Measurements from ENCODE around the gene STUB1. TPM values are rescaled to one million over a fixed set of nuclear protein-coding genes. Genes with fewer than 3 reads are reported as not detected.

Gene STUB1
- total and polyA plus RNA-seq, 10 of the 15 experiments (the other 5 are each of a cell fraction or from before 2014, with no cell fraction given), result 4.2 to 136 (median 67.1) TPM

GRCh38 chr16:667780-668518 lies 12.3 kb upstream of the STUB1 start, which contains the start of gene RHOT2 (continued):
- TF ChIP-seq NFIC (IDR thresholded peaks at IDR 0.05; ENCODE audit: low read depth, low read length), result no peak
- TF ChIP-seq NR2C2 (IDR thresholded peaks at IDR 0.05; ENCODE audit: borderline replicate concordance, control insufficient read depth, insufficient read length, low read depth), result no peak
- TF ChIP-seq TCF12 (IDR thresholded peaks at IDR 0.05; ENCODE audit: low read depth, low read length), result 0 out of 2 replicates have a peak, but pooled peaks have one; percentile 69
- TF ChIP-seq STAT1 (conservative IDR thresholded peaks at IDR 0.05), result peak; percentile 87; the same call in 1 of the 2 replicates
- peak; percentile 99 for TF ChIP-seq SMARCA5 (IDR thresholded peaks at IDR 0.05)
- no peak for TF ChIP-seq BRCA1 (IDR thresholded peaks at IDR 0.05; ENCODE audit: low read depth, low read length)
- peak; percentile 51; the same call in 1 of the 3 replicates for TF ChIP-seq POU2F2 (IDR thresholded peaks at IDR 0.05; ENCODE audit: borderline replicate concordance, low read depth, low read length)
- no peak for TF ChIP-seq ZZZ3 (IDR thresholded peaks at IDR 0.05; ENCODE audit: control insufficient read depth, insufficient read length, low read depth)
- TF ChIP-seq ELK1 (IDR thresholded peaks at IDR 0.05; ENCODE audit: low read depth, low read length), result peak; percentile 90
- 0 out of 2 replicates have a peak, but pooled peaks have one; percentile 5 for TF ChIP-seq SREBF1 (IDR thresholded peaks at IDR 0.05; ENCODE audit: low read length)
- no peak for TF ChIP-seq FOXK2 (IDR thresholded peaks at IDR 0.05)
- no peak for TF ChIP-seq HDAC2 (IDR thresholded peaks at IDR 0.05)
- TF ChIP-seq ZNF217 (IDR thresholded peaks at IDR 0.05), result 0 out of 2 replicates have a peak, but pooled peaks have one; percentile 48
- no peak for TF ChIP-seq SUZ12 (IDR thresholded peaks at IDR 0.05; ENCODE audit: unreplicated experiment)
- TF ChIP-seq BCLAF1 (IDR thresholded peaks at IDR 0.05), result peak; percentile 62
- peak; percentile 80 for TF ChIP-seq HCFC1 (IDR thresholded peaks at IDR 0.05; ENCODE audit: low read length)
- TF ChIP-seq MLLT1 (IDR thresholded peaks at IDR 0.05), result 0 out of 2 replicates have a peak, but pooled peaks have one; percentile 53
- peak; percentile 64 to 86; a peak in 3 of 4 replicates for TF ChIP-seq BHLHE40 (IDR thresholded peaks at IDR 0.05; ENCODE audit: borderline replicate concordance in 1 of 2, low read depth in 2 of 2, low read length in 1 of 2)
- peak; percentile 72 to 95 (median 93); a peak in 5 of 6 replicates for TF ChIP-seq CTCF (IDR thresholded peaks at IDR 0.05 in 2 of 3, conservative IDR thresholded peaks at IDR 0.05 in 1 of 3; ENCODE audit: control insufficient read depth in 2 of 3, extremely low read depth in 1 of 3, insufficient read depth in 1 of 3, low read depth in 3 of 3, low read length in 3 of 3)
- no peak for TF ChIP-seq NFYA (IDR thresholded peaks at IDR 0.05; ENCODE audit: borderline replicate concordance, low read depth, low read length)
- TF ChIP-seq ZBED1 (IDR thresholded peaks at IDR 0.05; ENCODE audit: borderline replicate concordance), result no peak
